GM21381 (cell line): ENCODE data around the gene NUSAP1.
A peak's percentile ranks its signal among the peaks of the same experiment; 100 is the strongest.
"Not testable (repeated sequence)": the region's sequence is repeated elsewhere in the genome, so short reads cannot be mapped to it uniquely, and the experiment has no call there.

Source experiments
- ATAC-seq: cut with Tn5 transposase; IDR thresholded peaks from one replicate; pipeline ENCODE4 v1.9.1; 2021; ENCODE audit warnings: mild to moderate bottlenecking, moderate library complexity; ENCODE audit not compliant: unreplicated experiment

NUSAP1 gene

GRCh38 chr15:41332194-41333025 lies at the start of gene NUSAP1, which contains the start of gene OIP5:
Gene NUSAP1, plus strand, starts transcription at chr15:41332881. Its CDS starts 77 bp downstream, at chr15:41332958.
Gene OIP5, minus strand, starts transcription at chr15:41332591. Its CDS starts 30 bp downstream, at chr15:41332561.
- ATAC-seq: peak; percentile 84

GRCh38 chr15:41282980-41283652 lies 49.6 kb upstream of the NUSAP1 start:
- ATAC-seq: not testable (repeated sequence)

GRCh38 chr15:41283653-41284426 lies 48.8 kb upstream of the NUSAP1 start:
- peak; percentile 97 for ATAC-seq

- ATAC-seq: no peak
Observed at GRCh38 chr15:41284427-41285177, 48.1 kb upstream of the NUSAP1 start.

GRCh38 chr15:41285285-41285684 lies 47.4 kb upstream of the NUSAP1 start:
- no peak for ATAC-seq

- no peak for ATAC-seq
Observed at GRCh38 chr15:41286665-41287333, 45.9 kb upstream of the NUSAP1 start.

GRCh38 chr15:41288464-41288863 lies 44.2 kb upstream of the NUSAP1 start:
- no peak for ATAC-seq

- no peak for ATAC-seq
Observed at GRCh38 chr15:41289953-41290352, 42.7 kb upstream of the NUSAP1 start.

- ATAC-seq: peak; percentile 68
Observed at GRCh38 chr15:41291065-41291631, 41.5 kb upstream of the NUSAP1 start.

GRCh38 chr15:41292521-41292920 lies 40.2 kb upstream of the NUSAP1 start:
- no peak for ATAC-seq

GRCh38 chr15:41301139-41301538 lies 31.5 kb upstream of the NUSAP1 start:
- ATAC-seq: not testable (repeated sequence)

GRCh38 chr15:41301587-41301986 lies 31.1 kb upstream of the NUSAP1 start:
- no peak for ATAC-seq

GRCh38 chr15:41304149-41304770 lies 28.4 kb upstream of the NUSAP1 start:
- no peak for ATAC-seq

- no peak for ATAC-seq
Observed at GRCh38 chr15:41307679-41308078, 25.0 kb upstream of the NUSAP1 start.

GRCh38 chr15:41309226-41309905 lies 23.3 kb upstream of the NUSAP1 start:
- peak; percentile 54 for ATAC-seq

GRCh38 chr15:41320805-41321330 lies 11.8 kb upstream of the NUSAP1 start:
- ATAC-seq: not testable (repeated sequence)

GRCh38 chr15:41323611-41324010 lies 9.1 kb upstream of the NUSAP1 start:
- no peak for ATAC-seq

- no peak for ATAC-seq
Observed at GRCh38 chr15:41331281-41331680, 1.4 kb upstream of the NUSAP1 start.
